Esophagus muscularis mucosa (tissue), 3 donors: ENCODE data around the gene MBD5.

Experiments used
- POLR2A ChIP-seq: fragments of 450-650 bp; IDR thresholded peaks from one replicate; pipeline ENCODE4 v1.6.1; 2017; ENCODE audit warnings: antibody characterized with exemption, moderate library complexity, mild to moderate bottlenecking, low read depth
- TF ChIP-seq, protein P1 (sequence below), 3 experiments: fragments of 200-600 bp in 2 of 3; fragments of 450-650 bp in 1 of 3; sonication (generic) in 2 of 3; IDR thresholded peaks; one replicate each; pipeline ENCODE4 v1.5.1; 2017 to 2019; ENCODE audit warnings: antibody characterized with exemption in 3 of 3, mild to moderate bottlenecking in 2 of 3, moderate library complexity in 1 of 3

DNA sequence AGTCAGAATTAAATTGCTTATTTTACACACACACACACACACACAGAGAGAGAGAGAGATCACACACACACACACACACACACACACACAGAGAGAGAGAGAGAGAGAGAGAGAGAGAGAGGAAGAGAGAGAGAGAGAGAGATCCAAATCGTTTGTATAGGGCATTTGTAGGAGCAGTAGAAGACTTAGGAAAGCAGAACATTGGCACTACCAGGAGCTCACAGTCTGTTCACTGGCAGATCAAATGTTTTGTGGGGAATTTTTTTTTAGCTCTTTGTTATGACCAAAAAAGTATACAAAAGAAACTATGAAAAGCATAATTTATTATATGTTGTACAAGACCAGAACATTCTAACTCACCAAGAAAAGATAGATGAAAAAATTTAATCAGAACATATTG, 81.8 kb downstream of the MBD5 start:
- TF ChIP-seq POLR2A = no peak
- TF ChIP-seq, protein P1, sequence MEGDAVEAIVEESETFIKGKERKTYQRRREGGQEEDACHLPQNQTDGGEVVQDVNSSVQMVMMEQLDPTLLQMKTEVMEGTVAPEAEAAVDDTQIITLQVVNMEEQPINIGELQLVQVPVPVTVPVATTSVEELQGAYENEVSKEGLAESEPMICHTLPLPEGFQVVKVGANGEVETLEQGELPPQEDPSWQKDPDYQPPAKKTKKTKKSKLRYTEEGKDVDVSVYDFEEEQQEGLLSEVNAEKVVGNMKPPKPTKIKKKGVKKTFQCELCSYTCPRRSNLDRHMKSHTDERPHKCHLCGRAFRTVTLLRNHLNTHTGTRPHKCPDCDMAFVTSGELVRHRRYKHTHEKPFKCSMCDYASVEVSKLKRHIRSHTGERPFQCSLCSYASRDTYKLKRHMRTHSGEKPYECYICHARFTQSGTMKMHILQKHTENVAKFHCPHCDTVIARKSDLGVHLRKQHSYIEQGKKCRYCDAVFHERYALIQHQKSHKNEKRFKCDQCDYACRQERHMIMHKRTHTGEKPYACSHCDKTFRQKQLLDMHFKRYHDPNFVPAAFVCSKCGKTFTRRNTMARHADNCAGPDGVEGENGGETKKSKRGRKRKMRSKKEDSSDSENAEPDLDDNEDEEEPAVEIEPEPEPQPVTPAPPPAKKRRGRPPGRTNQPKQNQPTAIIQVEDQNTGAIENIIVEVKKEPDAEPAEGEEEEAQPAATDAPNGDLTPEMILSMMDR (IDR thresholded peaks at IDR 0.05) = no peak
